GM12892 (cell line): ENCODE data around the gene SELPLG.
"Not testable (repeated sequence)": the region's sequence is repeated elsewhere in the genome, so short reads cannot be mapped to it uniquely, and the experiment has no call there.

Source experiments
- DNase-seq: peaks from one replicate; pipeline ENCODE4 v3.0.0; 2011; ENCODE audit not compliant: insufficient read length
- FAIRE-seq: peaks from 2 replicates; lab custom pipeline; 2011; peaks lifted over from hg19 to GRCh38; lab: Jason Lieb, UNC
- POLR2A ChIP-seq: IDR thresholded peaks from 2 replicates; pipeline ENCODE4 v1.6.1; 2011; ENCODE audit warnings: low read depth, low read length, control low read depth
- POLR2AphosphoS5 ChIP-seq: IDR thresholded peaks from 2 replicates; pipeline ENCODE4 v1.6.1; 2011; ENCODE audit warnings: low read depth, low read length, control low read depth
- TAF1 ChIP-seq: IDR thresholded peaks from 2 replicates; pipeline ENCODE4 v1.6.1; 2011; ENCODE audit warnings: low read depth, mild to moderate bottlenecking, control low read depth, low read length, borderline replicate concordance

SELPLG gene

GRCh38 chr12:108582978-108583770 lies 50.5 kb downstream of the SELPLG start:
- FAIRE-seq: no peak
- no peak for DNase-seq
- TF ChIP-seq POLR2AphosphoS5: no peak
- TF ChIP-seq POLR2A: no peak
- TF ChIP-seq TAF1: no peak

- FAIRE-seq: no peak
- TF ChIP-seq POLR2AphosphoS5 (no peak), POLR2A (no peak), TAF1 (no peak)
Observed at GRCh38 chr12:108582509-108582908, 51.2 kb downstream of the SELPLG start.

GRCh38 chr12:108581311-108582227 lies 52.1 kb downstream of the SELPLG start:
- no peak for DNase-seq
- TF ChIP-seq POLR2AphosphoS5: no peak
- TF ChIP-seq TAF1: no peak
- TF ChIP-seq POLR2A: no peak
- no peak for FAIRE-seq

More at GRCh38 chr12:108582509-108582908, 51.2 kb downstream of the SELPLG start:
- DNase-seq: no peak

- TF ChIP-seq POLR2A (no peak), TAF1 (no peak), POLR2AphosphoS5 (no peak)
- FAIRE-seq (no peak), DNase-seq (no peak)
Observed at GRCh38 chr12:108580531-108580930, 53.2 kb downstream of the SELPLG start.

GRCh38 chr12:108578813-108579212 lies 54.9 kb downstream of the SELPLG start:
- no peak for TF ChIP-seq POLR2AphosphoS5
- TF ChIP-seq TAF1: no peak
- no peak for TF ChIP-seq POLR2A
- FAIRE-seq: no peak
- DNase-seq: no peak

GRCh38 chr12:108578264-108578663 lies 55.4 kb downstream of the SELPLG start:
- DNase-seq (no peak), FAIRE-seq (no peak)
- no peak for TF ChIP-seq TAF1
- no peak for TF ChIP-seq POLR2A
- no peak for TF ChIP-seq POLR2AphosphoS5

GRCh38 chr12:108577458-108577857 lies 56.2 kb downstream of the SELPLG start:
- DNase-seq (no peak), FAIRE-seq (peak; percentile 33)
- TF ChIP-seq POLR2A: no peak
- TF ChIP-seq TAF1: no peak
- TF ChIP-seq POLR2AphosphoS5: no peak

- FAIRE-seq (no peak), DNase-seq (no peak)
- TF ChIP-seq TAF1 (no peak), POLR2AphosphoS5 (no peak), POLR2A (no peak)
Observed at GRCh38 chr12:108576660-108577234, 56.9 kb downstream of the SELPLG start.

GRCh38 chr12:108575199-108575912 lies 58.3 kb downstream of the SELPLG start:
- TF ChIP-seq TAF1 (no peak), POLR2AphosphoS5 (no peak), POLR2A (no peak)
- no peak for DNase-seq
- no peak for FAIRE-seq

GRCh38 chr12:108574276-108574675 lies 59.4 kb downstream of the SELPLG start:
- DNase-seq, FAIRE-seq: not testable (repeated sequence)

GRCh38 chr12:108573317-108573716 lies 60.4 kb downstream of the SELPLG start:
- FAIRE-seq: peak; percentile 62
- no peak for TF ChIP-seq POLR2AphosphoS5
- no peak for TF ChIP-seq POLR2A

More at GRCh38 chr12:108573317-108573716, 60.4 kb downstream of the SELPLG start:
- no peak for DNase-seq
